ENCODE data around the gene SEPTIN12. TPM values are rescaled to one million over a fixed set of nuclear protein-coding genes. Genes with fewer than 3 reads are reported as not detected.

The SEPTIN12 gene
- total and polyA plus RNA-seq, 2 of the 8 experiments (the other 6 are each of a cell fraction or from before 2014, with no cell fraction given), result 0.24 TPM; not detected in 1

DNA sequence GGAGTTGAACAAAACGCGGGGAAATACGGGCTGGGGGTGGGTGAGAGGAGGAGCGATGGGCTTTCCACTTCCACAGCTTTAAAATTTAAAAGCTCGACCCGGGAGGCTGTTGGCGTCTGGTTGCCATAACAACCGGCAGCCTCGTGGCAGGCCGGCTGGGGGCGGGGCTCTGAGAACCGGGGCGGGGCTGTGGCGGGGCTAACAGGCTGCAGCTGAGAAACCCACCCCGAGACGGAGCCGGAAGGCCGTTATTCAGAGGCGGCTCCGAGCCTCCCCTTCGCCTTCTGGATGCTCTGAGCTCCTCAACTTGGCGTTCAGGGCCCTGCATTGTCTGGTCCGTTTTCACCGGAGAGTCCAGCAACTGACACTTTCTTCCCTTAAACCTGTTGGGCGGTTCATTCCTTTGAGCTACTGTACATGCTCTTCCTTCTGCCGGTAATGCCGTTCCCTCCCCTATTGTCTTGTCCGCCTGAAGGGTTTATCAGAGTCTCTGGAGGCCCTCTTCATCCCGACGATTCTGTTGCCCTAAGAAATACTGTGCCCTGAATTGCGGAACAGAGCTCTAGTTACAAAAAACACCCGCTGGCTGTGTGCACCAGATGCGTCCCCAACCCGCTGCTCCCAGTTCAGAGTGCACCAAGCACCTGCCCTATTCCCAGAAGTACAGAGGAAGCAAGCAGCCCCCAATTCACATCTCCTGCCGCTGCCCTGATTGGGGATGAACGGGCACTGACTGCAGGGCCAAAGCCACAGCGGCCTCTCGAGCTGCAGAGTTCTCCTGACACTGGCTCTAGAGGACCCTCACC is 53.2 kb downstream of the SEPTIN12 start (continued):
- TF ChIP-seq HDAC2 (IDR thresholded peaks at IDR 0.05; ENCODE audit: borderline replicate concordance in 1 of 2, low read depth in 2 of 2, low read length in 2 of 2) (peak in 1 of 2 experiments; percentile 11; a peak in 1 of 4 replicates), CREB1 (IDR thresholded peaks at IDR 0.05) (no peak), SP4 (IDR thresholded peaks at IDR 0.05; ENCODE audit: low read length) (peak; percentile 10; the same call in 1 of the 2 replicates)

Measured in H1 (cell line).